Erythroblast (primary cell): ENCODE results near the gene ZNF705A.
"Not testable (repeated sequence)": the region's sequence is repeated elsewhere in the genome, so short reads cannot be mapped to it uniquely, and the experiment has no call there.

Experiments
- GATA1 ChIP-seq: IDR thresholded peaks from 2 replicates; pipeline ENCODE4 v1.6.1; 2011; ENCODE audit warnings: low read depth, mild to moderate bottlenecking, control low read depth, low read length, moderate library complexity
- POLR2A ChIP-seq: IDR thresholded peaks from 2 replicates; pipeline ENCODE4 v1.6.1; 2011; ENCODE audit warnings: mild to moderate bottlenecking, low read length

GRCh38 chr12:8182923-8183322 is 26.1 kb downstream of the ZNF705A start:
- TF ChIP-seq POLR2A, GATA1: not testable (repeated sequence)
